ENCODE results near the gene SSX3.
A peak's percentile ranks its signal among the peaks of the same experiment; 100 is the strongest.
"Not testable (repeated sequence)": the region's sequence is repeated elsewhere in the genome, so short reads cannot be mapped to it uniquely, and the experiment has no call there.

Gene SSX3

GRCh38 chrX:48356315-48357094, at the start of gene SSX3:
TSS of gene SSX3 (minus strand) at chrX:48356703. CDS start at chrX:48355249, 1,454 bp downstream.
- not testable (repeated sequence) for H3K4me1 Mint-ChIP-seq, H3K27me3 Mint-ChIP-seq, H3K4me3 Mint-ChIP-seq, ATAC-seq, H3K9me3 Mint-ChIP-seq, DNase-seq
- peak within 1 kb of the TSS in 1 of 2 donors; percentile 33 for H3K27ac Mint-ChIP-seq

- H3K9me3 Mint-ChIP-seq, H3K4me3 Mint-ChIP-seq, ATAC-seq, H3K27ac Mint-ChIP-seq, H3K27me3 Mint-ChIP-seq, DNase-seq, H3K4me1 Mint-ChIP-seq: not testable (repeated sequence)
These were observed 41.3 kb upstream of the SSX3 start for GRCh38 chrX:48397825-48398224.

- not testable (repeated sequence) for H3K27ac Mint-ChIP-seq, ATAC-seq, DNase-seq, H3K4me1 Mint-ChIP-seq, H3K9me3 Mint-ChIP-seq, H3K4me3 Mint-ChIP-seq, H3K27me3 Mint-ChIP-seq
These were observed 40.4 kb upstream of the SSX3 start for GRCh38 chrX:48396931-48397330.

GRCh38 chrX:48383239-48383638, 26.7 kb upstream of the SSX3 start, which contains the start of gene SSX4:
TSS of gene SSX4 (plus strand) at chrX:48383539. CDS start at chrX:48384054, 515 bp downstream.
- not testable (repeated sequence) for H3K27me3 Mint-ChIP-seq, ATAC-seq, H3K4me3 Mint-ChIP-seq, DNase-seq, H3K27ac Mint-ChIP-seq, H3K9me3 Mint-ChIP-seq, H3K4me1 Mint-ChIP-seq

- not testable (repeated sequence) for H3K27me3 Mint-ChIP-seq, H3K27ac Mint-ChIP-seq, ATAC-seq
These were observed 13.9 kb upstream of the SSX3 start for GRCh38 chrX:48370408-48370807.

GRCh38 chrX:48367717-48368408, 11.4 kb upstream of the SSX3 start:
- H3K4me3 Mint-ChIP-seq, H3K4me1 Mint-ChIP-seq, DNase-seq, H3K9me3 Mint-ChIP-seq, H3K27ac Mint-ChIP-seq, H3K27me3 Mint-ChIP-seq: not testable (repeated sequence)
- ATAC-seq: peak; percentile 88

More at GRCh38 chrX:48370408-48370807, 13.9 kb upstream of the SSX3 start:
- DNase-seq, H3K9me3 Mint-ChIP-seq, H3K4me1 Mint-ChIP-seq, H3K4me3 Mint-ChIP-seq: not testable (repeated sequence)

GRCh38 chrX:48359281-48359680, 2.8 kb upstream of the SSX3 start:
- H3K27me3 Mint-ChIP-seq, H3K27ac Mint-ChIP-seq, ATAC-seq, H3K4me1 Mint-ChIP-seq, DNase-seq, H3K9me3 Mint-ChIP-seq, H3K4me3 Mint-ChIP-seq: not testable (repeated sequence)

GRCh38 chrX:48357681-48358080, 1.2 kb upstream of the SSX3 start:
- H3K27ac Mint-ChIP-seq: no peak overlapping the region
- H3K4me1 Mint-ChIP-seq: no peaks in the 10 kb centered on the region
- DNase-seq: no peak
- H3K9me3 Mint-ChIP-seq: no peaks in the 10 kb centered on the region
- no peak for ATAC-seq
- H3K4me3 Mint-ChIP-seq: no peak overlapping the region
- H3K27me3 Mint-ChIP-seq: no peaks in the 10 kb centered on the region

- not testable (repeated sequence) for H3K9me3 Mint-ChIP-seq, H3K27me3 Mint-ChIP-seq, ATAC-seq, H3K27ac Mint-ChIP-seq, H3K4me3 Mint-ChIP-seq, DNase-seq, H3K4me1 Mint-ChIP-seq
These were observed 10.4 kb downstream of the SSX3 start for GRCh38 chrX:48346059-48346458.

- H3K27me3 Mint-ChIP-seq, H3K4me3 Mint-ChIP-seq, DNase-seq, ATAC-seq, H3K4me1 Mint-ChIP-seq, H3K9me3 Mint-ChIP-seq, H3K27ac Mint-ChIP-seq: not testable (repeated sequence)
These were observed 42.5 kb downstream of the SSX3 start for GRCh38 chrX:48313996-48314395.

- Mint-ChIP-seq H3K9me3 (no peaks in the 10 kb centered on the region), H3K4me3 (no peak overlapping the region), H3K4me1 (no peaks in the 10 kb centered on the region), H3K27ac (no peak overlapping the region), H3K27me3 (no peaks in the 10 kb centered on the region)
- DNase-seq (no peak), ATAC-seq (no peak)
These were observed 50.3 kb downstream of the SSX3 start for GRCh38 chrX:48306175-48306574.
